Measurements from ENCODE around the gene NUP210L.

DNA sequence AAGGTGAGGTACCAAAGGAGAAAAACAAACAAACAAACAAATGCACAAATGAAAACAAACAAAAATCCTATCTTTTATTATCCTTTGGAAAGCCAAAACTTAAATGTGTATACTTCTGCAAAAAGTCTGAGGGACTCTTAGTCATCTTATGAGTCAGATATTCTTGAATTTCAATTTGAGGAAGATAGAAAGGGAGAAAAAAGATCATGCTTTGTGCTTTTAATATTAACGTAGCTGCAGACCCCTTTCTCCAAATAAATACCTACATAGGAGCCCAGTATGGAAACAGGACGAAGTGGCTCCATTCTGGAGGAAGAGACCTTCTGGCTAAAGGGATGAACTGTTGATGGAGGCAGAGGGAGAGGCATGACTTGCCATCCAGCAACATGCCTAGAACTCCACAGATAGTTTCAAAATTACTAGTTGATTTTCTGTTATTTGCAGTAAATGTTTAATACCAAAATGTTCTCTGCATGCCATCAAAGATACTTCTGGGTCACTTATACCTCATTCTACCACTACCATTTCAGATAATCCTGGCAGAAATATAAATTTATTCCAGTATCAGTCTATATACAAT lies 25.4 kb downstream of the NUP210L start:
- TF ChIP-seq, protein P1, sequence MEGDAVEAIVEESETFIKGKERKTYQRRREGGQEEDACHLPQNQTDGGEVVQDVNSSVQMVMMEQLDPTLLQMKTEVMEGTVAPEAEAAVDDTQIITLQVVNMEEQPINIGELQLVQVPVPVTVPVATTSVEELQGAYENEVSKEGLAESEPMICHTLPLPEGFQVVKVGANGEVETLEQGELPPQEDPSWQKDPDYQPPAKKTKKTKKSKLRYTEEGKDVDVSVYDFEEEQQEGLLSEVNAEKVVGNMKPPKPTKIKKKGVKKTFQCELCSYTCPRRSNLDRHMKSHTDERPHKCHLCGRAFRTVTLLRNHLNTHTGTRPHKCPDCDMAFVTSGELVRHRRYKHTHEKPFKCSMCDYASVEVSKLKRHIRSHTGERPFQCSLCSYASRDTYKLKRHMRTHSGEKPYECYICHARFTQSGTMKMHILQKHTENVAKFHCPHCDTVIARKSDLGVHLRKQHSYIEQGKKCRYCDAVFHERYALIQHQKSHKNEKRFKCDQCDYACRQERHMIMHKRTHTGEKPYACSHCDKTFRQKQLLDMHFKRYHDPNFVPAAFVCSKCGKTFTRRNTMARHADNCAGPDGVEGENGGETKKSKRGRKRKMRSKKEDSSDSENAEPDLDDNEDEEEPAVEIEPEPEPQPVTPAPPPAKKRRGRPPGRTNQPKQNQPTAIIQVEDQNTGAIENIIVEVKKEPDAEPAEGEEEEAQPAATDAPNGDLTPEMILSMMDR (IDR thresholded peaks at IDR 0.05): no peak
- TF ChIP-seq POLR2A (IDR thresholded peaks at IDR 0.05) (no peak), POLR2AphosphoS5 (IDR thresholded peaks at IDR 0.05) (no peak)

All from stomach (tissue), 4 donors.